IPS-NIHi11 (cell line): ENCODE measurements around the gene GDF10.

Experiments
- DNase-seq: peaks from one replicate; pipeline ENCODE4 v3.0.0; 2012; ENCODE audit warnings: mixed read lengths, low spot score

Gene GDF10

DNA sequence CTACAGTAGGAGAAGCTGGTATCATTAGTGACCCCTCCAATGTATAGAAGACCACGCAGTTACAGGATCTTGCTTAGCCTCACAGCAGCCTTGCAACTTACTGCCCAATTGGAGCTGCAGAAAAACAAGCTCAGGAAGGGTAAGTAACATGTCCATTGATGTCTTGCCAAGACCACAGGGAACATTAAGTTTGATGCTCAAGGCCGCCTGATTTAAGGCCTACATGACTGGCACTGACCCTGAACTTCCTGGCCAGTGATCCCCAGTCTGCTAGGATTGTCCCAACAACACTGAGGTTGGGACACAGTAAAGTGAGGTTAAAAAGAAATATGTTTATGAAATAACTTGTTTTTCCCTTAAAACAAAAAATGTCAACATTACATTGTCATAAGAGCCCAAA lies 15.4 kb downstream of the GDF10 start:
- no peak for DNase-seq

DNA sequence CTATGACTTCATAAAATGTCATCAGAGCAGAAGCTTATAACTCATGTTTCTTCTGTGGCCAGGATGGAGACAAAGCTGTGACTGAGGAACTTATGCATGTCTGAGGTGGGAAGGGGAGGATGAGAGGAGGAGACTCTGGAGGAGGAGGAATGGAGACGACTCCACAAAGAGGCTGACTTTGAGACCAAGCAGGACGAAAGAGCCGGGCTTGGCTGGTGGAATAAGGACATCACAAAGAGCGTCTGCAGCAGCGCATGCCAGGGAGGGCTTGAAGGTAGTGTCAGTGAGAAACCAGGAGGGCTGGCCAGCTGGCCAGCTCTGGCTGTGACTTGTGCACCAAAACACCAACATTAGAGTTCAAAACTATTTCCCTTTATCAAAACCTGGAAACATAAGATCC lies 16.1 kb downstream of the GDF10 start:
- DNase-seq, result no peak

DNA sequence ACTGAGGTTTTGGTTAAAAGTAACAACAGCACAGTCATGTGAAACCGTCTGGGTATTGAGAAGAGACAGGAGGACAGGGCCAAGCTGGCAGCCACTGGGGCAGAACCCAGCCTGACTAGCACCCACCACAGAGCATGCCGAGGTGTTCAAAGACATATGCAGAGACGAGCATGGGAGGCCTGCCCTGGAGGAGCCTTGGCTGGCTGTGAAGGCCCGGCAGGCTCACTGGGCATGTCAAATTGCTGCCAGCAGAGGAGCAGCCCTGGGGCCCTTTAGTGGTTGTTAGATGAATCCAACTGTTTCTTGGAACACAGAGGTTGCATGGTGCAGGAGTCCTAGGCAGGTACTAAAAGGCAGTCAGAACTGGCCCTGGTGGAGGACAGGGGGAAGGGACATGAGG lies 17.3 kb downstream of the GDF10 start:
- DNase-seq, result no peak

DNA sequence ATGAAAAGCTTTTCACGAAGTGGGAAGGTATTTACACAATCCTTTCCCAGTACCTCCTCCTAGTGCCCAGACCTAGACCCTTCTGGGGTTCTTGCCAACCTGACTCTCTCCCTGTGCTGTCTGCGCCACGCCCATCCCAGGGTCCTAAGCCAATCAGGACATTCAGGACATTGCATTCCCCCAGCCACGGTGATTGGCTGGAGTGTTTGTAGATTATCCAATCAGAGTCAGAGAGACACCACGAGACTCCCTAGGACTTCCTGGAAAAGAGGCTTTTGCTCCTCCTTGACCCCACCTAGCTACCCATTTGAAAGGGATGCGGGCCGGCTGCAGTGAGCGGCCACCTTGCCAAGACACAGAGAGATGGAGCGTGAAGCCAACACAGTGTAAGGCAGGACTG lies 18.7 kb downstream of the GDF10 start:
- DNase-seq, result peak; percentile 67

DNA sequence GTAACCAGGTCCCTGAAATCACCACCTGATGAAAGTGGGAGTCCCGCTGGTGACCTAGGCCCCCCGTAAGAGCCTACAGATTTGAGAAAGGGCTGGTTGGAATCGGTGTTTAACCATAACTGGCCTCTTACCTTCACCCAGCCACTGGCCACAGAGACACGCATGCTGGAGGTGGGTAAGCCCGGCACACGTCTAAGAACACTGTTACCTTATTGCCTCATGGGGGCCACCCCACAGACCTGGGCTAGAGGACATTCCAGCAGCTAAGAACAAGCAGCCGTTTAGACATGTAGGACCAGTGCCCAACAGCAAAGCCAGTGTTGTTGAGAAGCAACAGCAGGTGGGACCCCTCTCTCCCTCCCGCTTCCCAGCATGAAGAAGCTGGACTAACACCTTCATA lies 19.8 kb downstream of the GDF10 start:
- DNase-seq, result no peak

GRCh38 chr10:47320812-47321211 lies 20.8 kb downstream of the GDF10 start:
- DNase-seq, result no peak

GRCh38 chr10:47321521-47322195 lies 21.7 kb downstream of the GDF10 start:
- DNase-seq, result no peak

GRCh38 chr10:47322300-47323061 lies 22.5 kb downstream of the GDF10 start, which contains the start of gene GDF2:
GDF2 (plus strand) TSS chr10:47322454; CDS start chr10:47322669, 215 bp downstream.
- no peak for DNase-seq

DNA sequence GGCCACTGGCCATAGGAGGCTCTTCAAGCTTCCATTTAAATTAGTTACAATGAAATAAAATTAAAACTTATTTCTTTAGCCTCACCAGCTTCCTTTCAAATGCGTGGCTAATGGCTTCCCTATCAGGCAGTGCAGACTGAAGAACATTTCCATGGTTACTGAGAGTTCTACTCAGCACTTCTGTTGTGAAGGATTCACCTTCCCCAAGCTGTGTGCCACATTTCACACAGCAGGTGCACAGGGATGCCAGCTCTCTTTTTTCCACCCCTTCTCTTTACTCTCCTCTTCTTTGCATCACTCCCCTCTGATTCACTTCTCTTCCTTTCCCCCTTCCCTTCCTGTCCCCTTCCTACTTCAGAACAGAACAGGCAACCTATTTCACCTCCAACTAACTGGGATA lies 23.1 kb downstream of the GDF10 start:
- no peak for DNase-seq

- no peak for DNase-seq
Observed at GRCh38 chr10:47323636-47324296, 23.8 kb downstream of the GDF10 start.

GRCh38 chr10:47325303-47326291 lies 25.6 kb downstream of the GDF10 start:
- DNase-seq, result no peak

DNA sequence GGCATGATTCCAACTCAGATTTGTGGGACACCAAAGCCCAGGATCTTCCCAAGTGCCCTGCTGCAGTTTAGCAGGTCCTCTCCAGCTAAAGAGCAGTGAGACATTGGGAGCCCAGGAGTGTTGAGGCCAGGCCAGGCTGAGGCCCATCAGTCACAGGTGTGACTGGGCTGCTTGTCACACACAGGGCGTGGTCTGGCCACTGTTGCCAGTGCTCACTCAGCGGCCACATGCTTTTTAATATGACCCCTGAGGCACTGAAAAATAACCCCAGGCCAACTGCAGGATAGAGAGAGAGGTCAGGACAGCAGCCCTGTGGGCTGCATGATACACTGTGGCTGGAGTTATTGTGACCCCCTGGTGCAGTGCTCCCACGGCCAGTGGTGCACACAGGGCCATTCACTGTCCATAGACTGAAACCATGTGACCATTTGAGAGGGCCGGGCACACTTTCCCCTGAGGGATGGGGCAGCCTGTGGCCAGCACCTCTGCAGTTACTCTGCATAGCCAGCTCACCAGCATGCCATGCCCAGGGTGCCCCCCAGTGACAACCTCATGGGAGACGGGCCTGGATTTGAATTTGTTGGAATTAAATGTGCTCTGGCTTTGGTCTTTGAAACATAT lies 26.4 kb downstream of the GDF10 start:
- DNase-seq, result no peak

- DNase-seq, result no peak
Observed at GRCh38 chr10:47326927-47327330, 26.9 kb downstream of the GDF10 start.

DNA sequence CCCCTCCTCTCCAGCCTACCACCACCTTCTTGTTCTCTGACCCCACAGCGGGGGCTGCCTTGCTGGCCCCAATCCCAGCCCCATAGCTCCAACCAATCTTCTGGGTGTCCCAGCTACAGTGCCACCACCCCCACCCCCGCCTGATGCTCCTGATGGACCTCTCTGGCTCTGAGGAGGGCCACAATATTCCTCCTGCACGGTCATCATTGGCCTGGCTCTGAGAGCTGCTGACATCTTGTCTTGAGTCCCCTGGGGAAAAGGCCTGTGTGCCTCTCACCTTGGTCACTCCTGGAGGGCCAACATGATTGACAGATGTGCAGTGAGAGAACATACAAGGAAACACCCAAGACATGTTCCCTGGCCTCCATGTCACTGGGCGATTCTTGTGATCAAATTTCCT lies 29.9 kb downstream of the GDF10 start:
- no peak for DNase-seq

GRCh38 chr10:47330366-47330765 lies 30.4 kb downstream of the GDF10 start:
- no peak for DNase-seq

- no peak for DNase-seq
Observed at GRCh38 chr10:47330804-47331203, 30.8 kb downstream of the GDF10 start.

DNA sequence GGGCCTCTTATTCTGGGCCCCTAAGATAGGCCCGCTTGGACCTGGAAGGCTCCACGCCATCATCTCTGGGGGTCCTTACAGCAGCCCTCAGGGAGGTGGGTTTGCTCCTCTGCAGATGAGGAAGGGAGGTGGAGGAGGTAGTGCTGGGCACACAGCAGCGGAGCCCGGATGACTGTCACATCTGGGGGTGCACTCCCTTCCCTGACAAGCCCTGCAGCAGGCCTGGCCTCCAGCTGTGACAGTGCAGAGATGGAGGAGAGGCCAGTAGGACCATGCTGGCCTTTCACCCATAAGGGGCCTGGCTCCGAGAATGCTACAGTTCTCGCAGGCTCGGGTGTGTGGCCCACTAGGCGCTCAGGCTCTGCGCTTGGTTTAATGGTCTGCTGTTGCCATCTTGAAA lies 31.5 kb downstream of the GDF10 start:
- no peak for DNase-seq

DNA sequence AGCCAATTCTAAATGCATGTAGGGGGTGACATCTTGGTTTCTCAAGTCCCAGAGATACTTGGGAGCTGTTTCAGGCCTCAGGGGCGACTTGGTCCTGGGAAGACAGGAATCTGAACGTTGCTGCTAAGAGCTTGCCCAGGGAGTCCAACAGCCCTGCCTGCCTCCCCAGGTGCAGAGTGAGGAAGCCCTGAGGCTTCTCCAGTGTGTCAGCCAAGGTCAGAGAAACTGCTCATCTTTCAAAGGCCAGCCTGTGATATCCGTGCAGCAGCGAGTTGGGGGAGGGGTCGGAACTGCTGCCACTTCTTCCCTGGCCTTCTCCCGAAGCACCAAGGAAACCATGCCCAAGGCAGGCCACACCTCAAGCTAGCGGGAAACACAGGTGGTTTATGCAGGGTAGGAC lies 32.0 kb downstream of the GDF10 start:
- DNase-seq, result no peak

GRCh38 chr10:47332371-47332770 lies 32.4 kb downstream of the GDF10 start:
- no peak for DNase-seq

GRCh38 chr10:47332946-47333345 lies 32.9 kb downstream of the GDF10 start:
- no peak for DNase-seq

GRCh38 chr10:47333532-47333931 lies 33.5 kb downstream of the GDF10 start:
- DNase-seq, result no peak
